Breast epithelium (tissue), 4 donors: ENCODE data around the gene IL31. TPM values are rescaled to one million over a fixed set of nuclear protein-coding genes. Genes with fewer than 3 reads are reported as not detected.

Experiments used
- DNase-seq, 2 donors: peaks; one replicate each; pipeline ENCODE4 v3.0.0-alpha.2; 2019; ENCODE audit warnings: low spot score in 2 of 2
- H3K27ac ChIP-seq, 2 donors: fragments of 200-600 bp; sonication (generic) in 1 of 2; one replicate each; pipeline ENCODE4 v1.5.1; 2016 to 2019; ENCODE audit warnings: mild to moderate bottlenecking in 1 of 2
- H3K27me3 ChIP-seq, 2 donors: fragments of 200-600 bp; sonication (generic) in 1 of 2; one replicate each; pipeline versions ENCODE4 v1.5.1 to v1.6.0; 2017 to 2019; ENCODE audit warnings: control low read depth in 1 of 2, mild to moderate bottlenecking in 1 of 2
- H3K36me3 ChIP-seq: fragments of 200-600 bp; one replicate; pipeline ENCODE4 v1.5.1; 2019
- H3K4me1 ChIP-seq, 2 donors: fragments of 200-600 bp; sonication (generic); one replicate each; pipeline ENCODE4 v1.5.1; 2016 to 2019; ENCODE audit warnings: control low read depth in 1 of 2
- H3K4me3 ChIP-seq, 3 donors: fragments of 200-600 bp; sonication (generic); 1 replicate in 2 of 3; 2 replicates in 1 of 3; pipeline ENCODE4 v1.5.1; 2016 to 2019; ENCODE audit warnings: mild to moderate bottlenecking in 3 of 3, moderate library complexity in 2 of 3
- H3K9me3 ChIP-seq, 2 donors: fragments of 200-600 bp; sonication (generic) in 1 of 2; one replicate each; pipeline ENCODE4 v1.5.1; 2016 to 2019; ENCODE audit warnings: control low read depth in 1 of 2
- CTCF ChIP-seq, 3 donors: fragments of 450-650 bp; IDR thresholded peaks; one replicate each; pipeline ENCODE4 v1.5.1; 2016 to 2017; ENCODE audit warnings: antibody characterized with exemption in 3 of 3, mild to moderate bottlenecking in 3 of 3, moderate library complexity in 3 of 3
- POLR2A ChIP-seq: fragments of 450-650 bp; IDR thresholded peaks from one replicate; pipeline ENCODE4 v1.6.1; 2016; ENCODE audit warnings: antibody characterized with exemption, mild to moderate bottlenecking, moderate library complexity
- POLR2AphosphoS5 ChIP-seq, 3 donors: sonication (generic); formaldehyde crosslinking; IDR thresholded peaks; one replicate each; pipeline ENCODE4 v1.6.1; 2017; ENCODE audit warnings: antibody characterized with exemption in 3 of 3
- intact Hi-C: fragments of 100-400 bp; cut with DNase I; formaldehyde crosslinking; loops from one replicate; pipeline ENCODE4 v1.15.1; 2023; ENCODE audit warnings: low total_unique reads
- total RNA-seq, 3 donors: library from RNA; depleted of rRNA; stranded (reverse); fragments of >200 nt; gene quantifications; one replicate each; pipeline ENCODE4 v1.1.0, GENCODE V29; 2016

Gene IL31
- total RNA-seq, 3 donors from 2014 or later: not detected

- H3K9me3 ChIP-seq: no peaks in the 10 kb centered on the region
Observed at GRCh38 chr12:122171399-122171798, 2.6 kb downstream of the IL31 start.

DNA sequence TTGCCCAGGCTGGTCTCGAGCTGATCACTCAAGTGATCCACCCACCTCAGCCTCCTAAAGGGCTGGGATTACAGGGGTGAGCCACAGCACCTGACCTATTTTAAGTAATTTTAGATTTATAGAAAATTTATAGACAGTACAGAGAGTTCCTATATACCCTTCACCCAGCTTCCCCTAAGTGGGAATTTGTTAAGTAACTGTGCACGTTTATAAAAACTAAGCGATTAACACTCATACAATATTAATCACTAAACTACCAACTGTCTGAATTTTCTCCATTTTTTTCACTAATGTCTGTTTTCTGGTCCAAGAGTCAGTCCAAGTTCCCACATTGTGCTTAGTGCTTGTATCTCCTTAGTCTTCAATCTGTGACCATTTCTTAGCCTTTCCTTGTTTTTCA, 5.5 kb downstream of the IL31 start:
- no peak for DNase-seq
- Histone ChIP-seq H3K27me3 (no peaks in the 10 kb centered on the region), H3K27ac (no peak overlapping the region), H3K4me3 (no peak overlapping the region), H3K4me1 (no peaks in the 10 kb centered on the region), H3K9me3 (no peaks in the 10 kb centered on the region), H3K36me3 (no peaks in the 10 kb centered on the region)
- TF ChIP-seq POLR2A (no peak), POLR2AphosphoS5 (IDR thresholded peaks at IDR 0.05) (no peak), CTCF (IDR thresholded peaks at IDR 0.05) (no peak)
- intact Hi-C loops: no loop called here

More at GRCh38 chr12:122171399-122171798, 2.6 kb downstream of the IL31 start:
- no peak overlapping the region for H3K27ac ChIP-seq
- no peaks in the 10 kb centered on the region for H3K27me3 ChIP-seq
- no peak for DNase-seq
- TF ChIP-seq POLR2AphosphoS5 (IDR thresholded peaks at IDR 0.05): no peak
- no peak for TF ChIP-seq CTCF (IDR thresholded peaks at IDR 0.05)
- TF ChIP-seq POLR2A: no peak
- H3K4me1 ChIP-seq: no peaks in the 10 kb centered on the region
- intact Hi-C loops: no loop called here
- H3K4me3 ChIP-seq: no peak overlapping the region
- no peaks in the 10 kb centered on the region for H3K36me3 ChIP-seq

- no peak for DNase-seq
- no peaks in the 10 kb centered on the region for H3K27me3 ChIP-seq
- H3K27ac ChIP-seq: no peak overlapping the region
- H3K4me3 ChIP-seq: no peak overlapping the region
- intact Hi-C loops: no loop called here
- no peaks in the 10 kb centered on the region for H3K4me1 ChIP-seq
- no peaks in the 10 kb centered on the region for H3K36me3 ChIP-seq
- H3K9me3 ChIP-seq: no peaks in the 10 kb centered on the region
- TF ChIP-seq POLR2AphosphoS5 (IDR thresholded peaks at IDR 0.05) (no peak), POLR2A (no peak), CTCF (IDR thresholded peaks at IDR 0.05) (no peak)
Observed at GRCh38 chr12:122167356-122167925, 6.6 kb downstream of the IL31 start.

DNA sequence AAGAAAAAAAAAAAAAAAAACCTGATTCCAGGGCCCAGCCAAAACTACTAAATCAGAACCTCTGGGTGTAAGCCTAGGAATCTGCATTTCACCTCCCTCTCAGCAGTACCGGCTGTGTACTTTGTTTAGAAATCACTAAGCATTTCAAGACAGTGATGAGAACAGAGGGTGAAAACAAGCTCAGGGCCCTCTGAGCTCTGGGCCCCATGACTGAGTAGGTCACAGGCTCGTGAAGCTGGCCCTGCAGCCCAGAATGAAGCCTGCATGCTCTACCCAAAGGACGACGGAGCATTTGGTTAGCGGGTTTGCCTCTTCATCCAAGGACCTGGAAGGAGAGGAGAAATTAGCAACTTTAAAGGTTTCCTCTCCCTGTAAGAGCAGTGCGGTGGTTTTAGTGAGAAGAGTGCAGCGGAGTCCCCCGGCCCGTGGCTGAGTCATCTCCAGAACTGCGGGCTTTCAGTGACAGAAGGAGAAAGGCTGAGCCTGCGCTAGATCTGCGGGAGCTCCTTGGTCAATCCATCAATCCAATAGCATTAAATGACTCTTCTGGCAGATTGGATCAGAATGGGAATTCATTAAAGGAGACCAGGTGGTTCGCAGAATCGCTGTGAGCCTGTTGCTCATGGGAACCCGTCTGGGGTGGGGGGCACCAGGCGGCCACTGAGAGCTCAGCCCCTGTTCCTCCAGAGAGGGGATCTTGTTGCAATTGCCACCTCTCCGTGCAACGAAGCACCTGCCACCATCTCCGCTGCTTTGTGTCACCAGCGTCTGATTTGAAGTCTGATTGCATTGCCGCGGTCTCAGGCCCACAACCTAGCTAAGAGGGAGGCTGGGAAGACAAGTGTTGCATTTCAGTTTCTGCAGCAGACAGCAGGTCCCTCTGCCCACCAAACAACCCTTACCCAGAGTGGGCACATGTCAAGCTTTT, 7.3 kb downstream of the IL31 start:
- Histone ChIP-seq H3K27ac (no peak overlapping the region), H3K36me3 (no peaks in the 10 kb centered on the region), H3K9me3 (no peaks in the 10 kb centered on the region), H3K4me1 (no peaks in the 10 kb centered on the region), H3K4me3 (no peak overlapping the region), H3K27me3 (no peaks in the 10 kb centered on the region)
- TF ChIP-seq CTCF (IDR thresholded peaks at IDR 0.05) (no peak), POLR2AphosphoS5 (IDR thresholded peaks at IDR 0.05) (no peak), POLR2A (no peak)
- intact Hi-C loops: no loop called here
- DNase-seq: no peak

DNA sequence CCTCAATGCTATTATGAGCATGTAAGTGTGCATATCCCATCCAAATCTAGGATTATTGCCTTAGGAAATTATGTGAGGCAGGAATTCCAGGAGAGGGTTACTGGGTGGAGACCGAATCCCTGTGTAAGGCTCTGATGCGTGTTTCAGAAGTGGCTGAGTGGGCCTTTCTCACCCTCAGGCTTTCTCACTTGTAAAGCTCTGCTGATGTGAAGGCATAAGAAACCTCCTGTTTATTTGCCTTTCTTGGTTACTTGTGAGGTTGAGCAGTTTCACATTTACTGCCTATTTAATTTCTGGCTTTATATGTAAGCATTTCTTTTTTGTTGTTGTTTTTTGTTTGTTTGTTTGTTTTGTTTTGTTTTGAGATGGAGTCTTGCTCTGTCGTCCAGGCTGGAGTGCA, 11.0 kb downstream of the IL31 start:
- H3K27me3 ChIP-seq: no peaks in the 10 kb centered on the region
- H3K4me1 ChIP-seq: no peaks in the 10 kb centered on the region
- H3K36me3 ChIP-seq: no peaks in the 10 kb centered on the region
- intact Hi-C loops: no loop called here
- H3K9me3 ChIP-seq: no peaks in the 10 kb centered on the region
- no peak for DNase-seq
- H3K27ac ChIP-seq: no peak overlapping the region
- TF ChIP-seq CTCF (IDR thresholded peaks at IDR 0.05) (no peak), POLR2AphosphoS5 (IDR thresholded peaks at IDR 0.05) (no peak), POLR2A (no peak)
- no peak overlapping the region for H3K4me3 ChIP-seq
